ENCODE measurements around the gene STRADB.
A peak's percentile ranks its signal among the peaks of the same experiment; 100 is the strongest.
"Not testable (repeated sequence)": the region's sequence is repeated elsewhere in the genome, so short reads cannot be mapped to it uniquely, and the experiment has no call there.

The STRADB gene

GRCh38 chr2:201430839-201431238 lies 20.7 kb upstream of the STRADB start:
- no peak for DNase-seq (ENCODE audit: low read depth)

GRCh38 chr2:201432038-201432620 lies 19.4 kb upstream of the STRADB start:
- DNase-seq (ENCODE audit: low read depth) = no peak

GRCh38 chr2:201432621-201433393 lies 18.7 kb upstream of the STRADB start:
- DNase-seq (ENCODE audit: low read depth) = no peak

GRCh38 chr2:201433394-201433995 lies 18.0 kb upstream of the STRADB start:
- DNase-seq (ENCODE audit: low read depth) = no peak

- no peak for DNase-seq (ENCODE audit: low read depth)
Observed at GRCh38 chr2:201436141-201436540, 15.4 kb upstream of the STRADB start.

GRCh38 chr2:201439336-201439922 lies 12.1 kb upstream of the STRADB start:
- DNase-seq (ENCODE audit: low read depth) = not testable (repeated sequence)

- no peak for DNase-seq (ENCODE audit: low read depth)
Observed at GRCh38 chr2:201440182-201440581, 11.4 kb upstream of the STRADB start.

GRCh38 chr2:201441409-201441808 lies 10.1 kb upstream of the STRADB start:
- no peak for DNase-seq (ENCODE audit: low read depth)

- DNase-seq (ENCODE audit: low read depth) = no peak
Observed at GRCh38 chr2:201444746-201445465, 6.6 kb upstream of the STRADB start.

- DNase-seq (ENCODE audit: low read depth) = no peak
Observed at GRCh38 chr2:201447086-201447485, 4.5 kb upstream of the STRADB start.

GRCh38 chr2:201448061-201448460 lies 3.5 kb upstream of the STRADB start:
- no peak for DNase-seq (ENCODE audit: low read depth)

- DNase-seq (ENCODE audit: low read depth) = peak; percentile 25
Observed at GRCh38 chr2:201448701-201449100, 2.8 kb upstream of the STRADB start.

- no peak for DNase-seq (ENCODE audit: low read depth)
Observed at GRCh38 chr2:201450954-201451291, 617 bp upstream of the STRADB start.

- no peak for DNase-seq (ENCODE audit: low read depth)
Observed at GRCh38 chr2:201452058-201452921, 750 bp downstream of the STRADB start.

- DNase-seq (ENCODE audit: low read depth) = no peak
Observed at GRCh38 chr2:201452922-201453643, 1.5 kb downstream of the STRADB start.

GRCh38 chr2:201458381-201458780 lies 6.8 kb downstream of the STRADB start:
- no peak for DNase-seq (ENCODE audit: low read depth)

- no peak for DNase-seq (ENCODE audit: low read depth)
Observed at GRCh38 chr2:201460532-201460931, 9.0 kb downstream of the STRADB start.

GRCh38 chr2:201464547-201464946 lies 13.0 kb downstream of the STRADB start:
- DNase-seq (ENCODE audit: low read depth) = no peak

- DNase-seq (ENCODE audit: low read depth) = no peak
Observed at GRCh38 chr2:201465524-201465971, 14.0 kb downstream of the STRADB start.

GRCh38 chr2:201466050-201466675 lies 14.6 kb downstream of the STRADB start:
- no peak for DNase-seq (ENCODE audit: low read depth)
